HepG2 (cell line): ENCODE measurements around the gene HAUS5. TPM values are rescaled to one million over a fixed set of nuclear protein-coding genes. Genes with fewer than 3 reads are reported as not detected.

Experiments
- ATAC-seq: fragments of 200-7000 bp; cut with Tn5 transposase; 3 replicates; pipeline ENCODE4 v1.9.1; 2020; ENCODE audit warnings: mild to moderate bottlenecking, moderate library complexity
- BruUV-seq: library from RNA; stranded (reverse); fragments of 400-500 nt; replicated peaks from 2 replicates; lab custom pipeline; 2021; lab: Mats Ljungman, UMichigan
- CTCF ChIA-PET: fragments of 300-600 bp; formaldehyde crosslinking; extraction: SDS; loops from one replicate; lab custom pipeline; 2021; ENCODE audit warnings: low total read pairs, inconsistent platforms, low intra/inter-chr PET ratio; lab: Yijun Ruan, JAX
- POLR2A ChIA-PET: fragments of 350-600 bp; sonication (Branson Sonifier 250); formaldehyde crosslinking; loops from one replicate; lab custom pipeline; 2020; ENCODE audit warnings: antibody characterized with exemption, inconsistent platforms; lab: Yijun Ruan, JAX
- DNase-seq: peaks from one replicate; pipeline ENCODE4 v3.0.0-alpha.2; 2015; ENCODE audit warnings: low spot score
- FAIRE-seq: peaks from 3 replicates; lab custom pipeline; 2011; peaks lifted over from hg19 to GRCh38; lab: Jason Lieb, UNC
- H2AFZ ChIP-seq: one replicate; pipeline ENCODE4 v1.6.1; 2011; ENCODE audit warnings: low read length, inconsistent platforms
- H3K27ac ChIP-seq: fragments of 300-600 bp; 3 replicates; pipeline ENCODE4 v1.8.0; 2011; ENCODE audit warnings: mixed run types, mild to moderate bottlenecking, mixed read lengths, low read length, inconsistent platforms; ENCODE audit not compliant: insufficient read depth; ENCODE audit errors: extremely low read length
- H3K27me3 ChIP-seq, 2 experiments: fragments of 200-600 bp in 1 of 2; 2 replicates in 1 of 2; 3 replicates in 1 of 2; pipeline versions ENCODE4 v1.6.0 to v1.8.0; 2011; ENCODE audit warnings: low read length in 2 of 2, mild to moderate bottlenecking in 2 of 2, moderate library complexity in 2 of 2, inconsistent platforms in 1 of 2; ENCODE audit not compliant: insufficient read depth in 2 of 2, control insufficient read depth in 1 of 2
- H3K36me3 ChIP-seq, 2 experiments: fragments of 200-600 bp in 1 of 2; replicated peaks in 1 of 2; 2 replicates in 1 of 2; 3 replicates in 1 of 2; pipeline versions ENCODE4 v1.5.1 to v1.8.0; 2011; ENCODE audit warnings: low read length in 2 of 2, inconsistent platforms in 1 of 2; ENCODE audit not compliant: insufficient read depth in 2 of 2, control insufficient read depth in 1 of 2
- H3K4me1 ChIP-seq: 2 replicates; pipeline ENCODE4 v1.5.1; 2012; ENCODE audit warnings: low read length, inconsistent platforms; ENCODE audit not compliant: insufficient read depth
- H3K4me2 ChIP-seq: 2 replicates; pipeline ENCODE4 v1.6.0; 2011; ENCODE audit warnings: low read depth, low read length, inconsistent platforms
- H3K4me3 ChIP-seq, 3 experiments: fragments of 200-600 bp in 1 of 3; sonication (generic), shearing (Covaris generic) in 1 of 3; replicated peaks in 1 of 3; 2 replicates each; pipeline ENCODE4 v1.5.1; 2011 to 2016; ENCODE audit warnings: low read length in 3 of 3, inconsistent platforms in 2 of 3, low read depth in 2 of 3, mild to moderate bottlenecking in 2 of 3, control low read depth in 1 of 3, mixed read lengths in 1 of 3; ENCODE audit not compliant: insufficient read depth in 1 of 3
- H3K79me2 ChIP-seq: one replicate; pipeline ENCODE4 v1.6.1; 2011; ENCODE audit warnings: low read length, inconsistent platforms; ENCODE audit not compliant: insufficient read depth
- H3K9ac ChIP-seq: 2 replicates; pipeline ENCODE4 v1.6.0; 2011; ENCODE audit warnings: mild to moderate bottlenecking, low read depth, low read length, inconsistent platforms; ENCODE audit not compliant: insufficient read depth
- H3K9me3 ChIP-seq: 2 replicates; pipeline ENCODE4 v1.5.1; 2012; ENCODE audit warnings: mild to moderate bottlenecking, low read length
- H4K20me1 ChIP-seq: 2 replicates; pipeline ENCODE4 v1.6.0; 2011; ENCODE audit warnings: inconsistent platforms, mild to moderate bottlenecking, low read length, moderate library complexity; ENCODE audit not compliant: insufficient read depth
- AHR ChIP-seq: IDR thresholded peaks from 2 replicates; pipeline ENCODE4 v1.6.1; 2018; ENCODE audit warnings: missing genetic modification reagents, missing compliant biosample characterization
- CEBPB ChIP-seq: IDR thresholded peaks from 2 replicates; pipeline ENCODE4 v1.6.1; 2011; ENCODE audit warnings: low read depth, low read length, improper control_type of control experiment, borderline replicate concordance
- HOXA9 ChIP-seq: sonication (generic); formaldehyde crosslinking; IDR thresholded peaks from 2 replicates; pipeline ENCODE4 v1.8.1; 2022; ENCODE audit warnings: missing genetic modification reagents, mild to moderate bottlenecking, moderate library complexity, borderline replicate concordance
- NFRKB ChIP-seq: fragments of 450-650 bp; IDR thresholded peaks from 2 replicates; pipeline ENCODE4 v1.6.1; 2017
- ZBTB10 ChIP-seq: sonication (generic); formaldehyde crosslinking; IDR thresholded peaks from 2 replicates; pipeline ENCODE4 v1.4.0; 2020; ENCODE audit warnings: missing genetic modification reagents, borderline replicate concordance
- ZBTB7A ChIP-seq: sonication (generic); formaldehyde crosslinking; IDR thresholded peaks from 2 replicates; pipeline ENCODE4 v1.8.0; 2022; ENCODE audit warnings: mild to moderate bottlenecking, missing genetic modification reagents
- ZFAT ChIP-seq: sonication (generic); formaldehyde crosslinking; conservative IDR thresholded peaks from 2 replicates; pipeline ENCODE4 v1.8.1; 2023; ENCODE audit warnings: missing genetic modification reagents, inconsistent platforms
- ZNF256 ChIP-seq: sonication (generic); formaldehyde crosslinking; conservative IDR thresholded peaks from 2 replicates; pipeline ENCODE4 v1.4.0; 2020; ENCODE audit warnings: missing genetic modification reagents
- ZNF44 ChIP-seq: sonication (generic); formaldehyde crosslinking; IDR thresholded peaks from 2 replicates; pipeline ENCODE4 v1.5.1; 2020; ENCODE audit warnings: mild to moderate bottlenecking, missing genetic modification reagents
- ZNF577 ChIP-seq: sonication (generic); formaldehyde crosslinking; IDR thresholded peaks from 2 replicates; pipeline ENCODE4 v1.4.0; 2020; ENCODE audit warnings: mild to moderate bottlenecking, low read depth, missing genetic modification reagents, borderline replicate concordance
- ZNF687 ChIP-seq: sonication (generic); formaldehyde crosslinking; IDR thresholded peaks from 2 replicates; pipeline ENCODE4 v1.5.1; 2020; ENCODE audit warnings: mild to moderate bottlenecking, missing genetic modification reagents, moderate library complexity
- WGBS: methylation state at CpG from one replicate; pipeline ENCODE4 v1.1.6; 2017; ENCODE audit warnings: low lambda C conversion rate; 5-methylcytosine and 5-hydroxymethylcytosine counted together
- in situ Hi-C: cut with HindIII; loops from 2 replicates; pipeline ENCODE4 v1.10.0; 2017; ENCODE audit warnings: low pct_unique_long_range_greater_than_20kb; ENCODE audit not compliant: extremely low pct_ligation_motif_present
- intact Hi-C: fragments of 100-400 bp; cut with micrococcal nuclease; formaldehyde crosslinking; loops from one replicate; pipeline ENCODE4 v1.10.0; 2022; ENCODE audit not compliant: unreplicated experiment
- polyA plus RNA-seq, 8 experiments: library from polyadenylated mRNA; depleted of rRNA in 3 of 8; stranded (reverse) in 7 of 8; unstranded in 1 of 8; fragments of >200 nt; fragmentation: Illumina TruSeq in 4 of 8; extraction: Trizol in 4 of 8; gene quantifications; 2 replicates each; pipeline versions ENCODE4 v1.2.1 to v1.2.3, GENCODE V29; 2011 to 2016; ENCODE audit warnings: low read depth in 4 of 8, missing spikeins in 1 of 8, mixed read lengths in 1 of 8; ENCODE audit not compliant: insufficient read depth in 1 of 8
- total RNA-seq, 5 experiments: library from RNA; depleted of rRNA; stranded (reverse); fragments of >200 nt; fragmentation: Illumina TruSeq; extraction: Trizol; gene quantifications; 2 replicates each; pipeline ENCODE4 v1.2.3, GENCODE V29; 2016; ENCODE audit warnings: low read depth in 1 of 5
- TF ChIP-seq, protein P1 (sequence below): sonication (generic); formaldehyde crosslinking; IDR thresholded peaks from 2 replicates; pipeline ENCODE4 v1.4.0; 2020; ENCODE audit warnings: missing genetic modification reagents

Gene HAUS5
- total and polyA plus RNA-seq, 2 of the 13 experiments (the other 11 are each of a cell fraction or from before 2014, with no cell fraction given) = 10.3 to 17.7 TPM

GRCh38 chr19:35612224-35612558 lies 344 bp upstream of the HAUS5 start (continued):
- TF ChIP-seq ZBTB10 (CRISPR knock-in tag) (no peak), HOXA9 (CRISPR knock-in tag) (no peak), CEBPB (no peak), ZNF577 (CRISPR knock-in tag) (no peak)

- ChIA-PET CTCF (no interaction called here), POLR2A (interaction anchor here (1.4 kb wide), 1 partner anchor 15 kb away, joined by 4 read pairs; the partner anchor contains the start of gene RBM42)
- no peak overlapping the region for H2AFZ ChIP-seq
- no peaks in the 10 kb centered on the region for H3K9me3 ChIP-seq
- in situ Hi-C loops (no loop called here), intact Hi-C loops (loop anchor here (10.0 kb wide), 1 partner anchor 59 kb away; no protein-coding TSS in a partner anchor)
- no peak for FAIRE-seq
- no peaks in the 10 kb centered on the region for H4K20me1 ChIP-seq
- H3K79me2 ChIP-seq = no peaks in the 10 kb centered on the region
- H3K27me3 ChIP-seq = no peaks in the 10 kb centered on the region; a peak in 1 of 5 replicates
- DNase-seq = no peak
- no peak overlapping the region for H3K4me3 ChIP-seq
- no peak overlapping the region for H3K27ac ChIP-seq
- 100% methylated on average over 1 of the region's 1 CpG for WGBS
- peaks cover 24% of the 10 kb centered on the region for H3K4me1 ChIP-seq
- TSS peak; percentile 59 for BruUV-seq
- peaks cover 3 to 17% of the 10 kb centered on the region in 2 experiments; a peak in 3 of 5 replicates for H3K36me3 ChIP-seq
- ATAC-seq = no peak
- H3K4me2 ChIP-seq = peak overlapping the region; percentile 100
- no peak overlapping the region for H3K9ac ChIP-seq
- TF ChIP-seq ZBTB7A = no peak
- TF ChIP-seq ZFAT (CRISPR knock-in tag) = no peak
- no peak for TF ChIP-seq AHR (CRISPR knock-in tag)
- TF ChIP-seq ZNF44 = no peak
- no peak for TF ChIP-seq ZNF256 (CRISPR knock-in tag)
- TF ChIP-seq, protein P1, sequence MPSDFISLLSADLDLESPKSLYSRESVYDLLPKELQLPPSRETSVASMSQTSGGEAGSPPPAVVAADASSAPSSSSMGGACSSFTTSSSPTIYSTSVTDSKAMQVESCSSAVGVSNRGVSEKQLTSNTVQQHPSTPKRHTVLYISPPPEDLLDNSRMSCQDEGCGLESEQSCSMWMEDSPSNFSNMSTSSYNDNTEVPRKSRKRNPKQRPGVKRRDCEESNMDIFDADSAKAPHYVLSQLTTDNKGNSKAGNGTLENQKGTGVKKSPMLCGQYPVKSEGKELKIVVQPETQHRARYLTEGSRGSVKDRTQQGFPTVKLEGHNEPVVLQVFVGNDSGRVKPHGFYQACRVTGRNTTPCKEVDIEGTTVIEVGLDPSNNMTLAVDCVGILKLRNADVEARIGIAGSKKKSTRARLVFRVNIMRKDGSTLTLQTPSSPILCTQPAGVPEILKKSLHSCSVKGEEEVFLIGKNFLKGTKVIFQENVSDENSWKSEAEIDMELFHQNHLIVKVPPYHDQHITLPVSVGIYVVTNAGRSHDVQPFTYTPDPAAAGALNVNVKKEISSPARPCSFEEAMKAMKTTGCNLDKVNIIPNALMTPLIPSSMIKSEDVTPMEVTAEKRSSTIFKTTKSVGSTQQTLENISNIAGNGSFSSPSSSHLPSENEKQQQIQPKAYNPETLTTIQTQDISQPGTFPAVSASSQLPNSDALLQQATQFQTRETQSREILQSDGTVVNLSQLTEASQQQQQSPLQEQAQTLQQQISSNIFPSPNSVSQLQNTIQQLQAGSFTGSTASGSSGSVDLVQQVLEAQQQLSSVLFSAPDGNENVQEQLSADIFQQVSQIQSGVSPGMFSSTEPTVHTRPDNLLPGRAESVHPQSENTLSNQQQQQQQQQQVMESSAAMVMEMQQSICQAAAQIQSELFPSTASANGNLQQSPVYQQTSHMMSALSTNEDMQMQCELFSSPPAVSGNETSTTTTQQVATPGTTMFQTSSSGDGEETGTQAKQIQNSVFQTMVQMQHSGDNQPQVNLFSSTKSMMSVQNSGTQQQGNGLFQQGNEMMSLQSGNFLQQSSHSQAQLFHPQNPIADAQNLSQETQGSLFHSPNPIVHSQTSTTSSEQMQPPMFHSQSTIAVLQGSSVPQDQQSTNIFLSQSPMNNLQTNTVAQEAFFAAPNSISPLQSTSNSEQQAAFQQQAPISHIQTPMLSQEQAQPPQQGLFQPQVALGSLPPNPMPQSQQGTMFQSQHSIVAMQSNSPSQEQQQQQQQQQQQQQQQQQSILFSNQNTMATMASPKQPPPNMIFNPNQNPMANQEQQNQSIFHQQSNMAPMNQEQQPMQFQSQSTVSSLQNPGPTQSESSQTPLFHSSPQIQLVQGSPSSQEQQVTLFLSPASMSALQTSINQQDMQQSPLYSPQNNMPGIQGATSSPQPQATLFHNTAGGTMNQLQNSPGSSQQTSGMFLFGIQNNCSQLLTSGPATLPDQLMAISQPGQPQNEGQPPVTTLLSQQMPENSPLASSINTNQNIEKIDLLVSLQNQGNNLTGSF (CRISPR knock-in tag) = no peak
- no peak for TF ChIP-seq ZNF687
- no peak for TF ChIP-seq NFRKB
These were observed 1.0 kb downstream of the HAUS5 start for GRCh38 chr19:35613574-35613973.
